ENCODE measurements around the gene NUBP1. TPM values are rescaled to one million over a fixed set of nuclear protein-coding genes. Genes with fewer than 3 reads are reported as not detected.

Gene NUBP1
- 10 to 100 TPM; 31.8 to 41.3 TPM for total RNA-seq

GRCh38 chr16:10743610-10744369, at the start of gene NUBP1:
NUBP1 (plus strand) TSS chr16:10743842; CDS start chr16:10743864, 22 bp downstream.
- Mint-ChIP-seq H3K4me3 (peak within 1 kb of the TSS; percentile 90), H3K4me1 (ENCODE audit: low read depth in 2 of 2) (peaks cover 25 to 30% of the 10 kb centered on the region in 2 donors), H3K9me3 (no peaks in the 10 kb centered on the region), H3K27ac (peak within 1 kb of the TSS; percentile 97), H3K36me3 (no peaks in the 10 kb centered on the region), H3K27me3 (no peaks in the 10 kb centered on the region)
- peak; percentile 97 for DNase-seq (ENCODE audit: low spot score)
- ATAC-seq = peak; percentile 98

- H3K27ac Mint-ChIP-seq = no peak overlapping the region
- H3K36me3 Mint-ChIP-seq = no peaks in the 10 kb centered on the region
- H3K27me3 Mint-ChIP-seq = peaks cover 0 to 7% of the 10 kb centered on the region in 2 donors
- no peaks in the 10 kb centered on the region for H3K9me3 Mint-ChIP-seq
- ATAC-seq (no peak), DNase-seq (ENCODE audit: low spot score) (no peak)
- H3K4me1 Mint-ChIP-seq (ENCODE audit: low read depth in 2 of 2) = no peaks in the 10 kb centered on the region
- H3K4me3 Mint-ChIP-seq = no peak overlapping the region
Observed at GRCh38 chr16:10693889-10694288, 49.8 kb upstream of the NUBP1 start.

- Mint-ChIP-seq H3K36me3 (no peaks in the 10 kb centered on the region), H3K4me3 (no peak overlapping the region), H3K4me1 (ENCODE audit: low read depth in 2 of 2) (no peaks in the 10 kb centered on the region), H3K27ac (no peak overlapping the region), H3K9me3 (no peaks in the 10 kb centered on the region), H3K27me3 (peaks cover 0 to 7% of the 10 kb centered on the region in 2 donors)
- ATAC-seq (peak in 1 of 2 donors; percentile 49), DNase-seq (ENCODE audit: low spot score) (no peak)
Observed at GRCh38 chr16:10694306-10694705, 49.3 kb upstream of the NUBP1 start.

GRCh38 chr16:10694830-10695229, 48.8 kb upstream of the NUBP1 start, which contains the start of gene TEKT5:
TEKT5 (minus strand) TSS chr16:10694930; CDS start chr16:10694873, 57 bp downstream.
- Mint-ChIP-seq H3K36me3 (no peaks in the 10 kb centered on the region), H3K9me3 (no peaks in the 10 kb centered on the region), H3K4me3 (no peak within 1 kb of the TSS), H3K27me3 (peaks cover 0 to 7% of the 10 kb centered on the region in 2 donors), H3K4me1 (ENCODE audit: low read depth in 2 of 2) (no peaks in the 10 kb centered on the region), H3K27ac (no peak within 1 kb of the TSS)
- no peak for ATAC-seq
- no peak for DNase-seq (ENCODE audit: low spot score)

- DNase-seq (ENCODE audit: low spot score) = no peak
- H3K4me1 Mint-ChIP-seq (ENCODE audit: low read depth in 2 of 2) = no peaks in the 10 kb centered on the region
- no peaks in the 10 kb centered on the region for H3K36me3 Mint-ChIP-seq
- no peaks in the 10 kb centered on the region for H3K9me3 Mint-ChIP-seq
- no peak overlapping the region for H3K27ac Mint-ChIP-seq
- no peaks in the 10 kb centered on the region for H3K27me3 Mint-ChIP-seq
- H3K4me3 Mint-ChIP-seq = no peak overlapping the region
- peak; percentile 29 to 39 for ATAC-seq
Observed at GRCh38 chr16:10699756-10700155, 43.9 kb upstream of the NUBP1 start.

- H3K4me1 Mint-ChIP-seq (ENCODE audit: low read depth in 2 of 2) = no peaks in the 10 kb centered on the region
- H3K27ac Mint-ChIP-seq = no peak overlapping the region
- no peak overlapping the region for H3K4me3 Mint-ChIP-seq
- no peak for DNase-seq (ENCODE audit: low spot score)
- peaks cover 7% of the 10 kb centered on the region in 2 donors for H3K27me3 Mint-ChIP-seq
- no peak for ATAC-seq
- no peaks in the 10 kb centered on the region for H3K36me3 Mint-ChIP-seq
- no peaks in the 10 kb centered on the region for H3K9me3 Mint-ChIP-seq
Observed at GRCh38 chr16:10708969-10709368, 34.7 kb upstream of the NUBP1 start.

GRCh38 chr16:10728003-10728887, 15.4 kb upstream of the NUBP1 start:
- no peak for ATAC-seq
- Mint-ChIP-seq H3K27me3 (peaks cover 0 to 7% of the 10 kb centered on the region in 2 donors), H3K27ac (no peak overlapping the region), H3K9me3 (peaks cover under 1% of the 10 kb centered on the region), H3K4me1 (ENCODE audit: low read depth in 2 of 2) (no peaks in the 10 kb centered on the region), H3K4me3 (no peak overlapping the region), H3K36me3 (peaks cover 2% of the 10 kb centered on the region)
- DNase-seq (ENCODE audit: low spot score) = no peak

- H3K27me3 Mint-ChIP-seq = peaks cover 0 to 7% of the 10 kb centered on the region in 2 donors
- DNase-seq (ENCODE audit: low spot score) (no peak), ATAC-seq (peak; percentile 27 to 54)
- peaks cover 5% of the 10 kb centered on the region for H3K36me3 Mint-ChIP-seq
- no peak overlapping the region for H3K27ac Mint-ChIP-seq
- H3K4me3 Mint-ChIP-seq = no peak overlapping the region
- H3K4me1 Mint-ChIP-seq (ENCODE audit: low read depth in 2 of 2) = no peaks in the 10 kb centered on the region
- peaks cover 3% of the 10 kb centered on the region for H3K9me3 Mint-ChIP-seq
Observed at GRCh38 chr16:10729104-10730048, 14.3 kb upstream of the NUBP1 start.

- peaks cover 3% of the 10 kb centered on the region for H3K9me3 Mint-ChIP-seq
- no peak overlapping the region for H3K4me3 Mint-ChIP-seq
- DNase-seq (ENCODE audit: low spot score) (no peak), ATAC-seq (no peak)
- no peak overlapping the region for H3K27ac Mint-ChIP-seq
- H3K36me3 Mint-ChIP-seq = peaks cover 5% of the 10 kb centered on the region
- H3K4me1 Mint-ChIP-seq (ENCODE audit: low read depth in 2 of 2) = no peaks in the 10 kb centered on the region
- no peaks in the 10 kb centered on the region for H3K27me3 Mint-ChIP-seq
Observed at GRCh38 chr16:10731790-10732189, 11.9 kb upstream of the NUBP1 start.

- Mint-ChIP-seq H3K36me3 (peaks cover 5% of the 10 kb centered on the region), H3K9me3 (peaks cover 3% of the 10 kb centered on the region), H3K27me3 (no peaks in the 10 kb centered on the region), H3K4me1 (ENCODE audit: low read depth in 2 of 2) (peaks cover 7 to 8% of the 10 kb centered on the region in 2 donors), H3K4me3 (peak overlapping the region; percentile 50), H3K27ac (peak overlapping the region; percentile 67 to 72)
- DNase-seq (ENCODE audit: low spot score) (no peak), ATAC-seq (peak; percentile 70 to 74)
Observed at GRCh38 chr16:10737068-10737625, 6.5 kb upstream of the NUBP1 start.

GRCh38 chr16:10738231-10739077, 5.2 kb upstream of the NUBP1 start:
- DNase-seq (ENCODE audit: low spot score) (no peak), ATAC-seq (peak; percentile 21 to 75)
- Mint-ChIP-seq H3K27me3 (no peaks in the 10 kb centered on the region), H3K27ac (peak overlapping the region in 1 of 2 donors; percentile 65), H3K36me3 (peaks cover 1% of the 10 kb centered on the region), H3K4me1 (ENCODE audit: low read depth in 2 of 2) (peaks cover 13 to 14% of the 10 kb centered on the region in 2 donors), H3K4me3 (peak overlapping the region; percentile 53), H3K9me3 (no peaks in the 10 kb centered on the region)

Data from natural killer cell treated with Interleukin-12 subunit alpha and Interleukin-12 subunit beta and Interleukin-15 and Interleukin-18, amount 100 ng/mL, for 72 hours (primary cell).